ENCODE results near the gene KAZN. TPM values are rescaled to one million over a fixed set of nuclear protein-coding genes. Genes with fewer than 3 reads are reported as not detected.

Gene KAZN
- total RNA-seq, 1 experiment from 2014 or later, result 6.9 TPM

DNA sequence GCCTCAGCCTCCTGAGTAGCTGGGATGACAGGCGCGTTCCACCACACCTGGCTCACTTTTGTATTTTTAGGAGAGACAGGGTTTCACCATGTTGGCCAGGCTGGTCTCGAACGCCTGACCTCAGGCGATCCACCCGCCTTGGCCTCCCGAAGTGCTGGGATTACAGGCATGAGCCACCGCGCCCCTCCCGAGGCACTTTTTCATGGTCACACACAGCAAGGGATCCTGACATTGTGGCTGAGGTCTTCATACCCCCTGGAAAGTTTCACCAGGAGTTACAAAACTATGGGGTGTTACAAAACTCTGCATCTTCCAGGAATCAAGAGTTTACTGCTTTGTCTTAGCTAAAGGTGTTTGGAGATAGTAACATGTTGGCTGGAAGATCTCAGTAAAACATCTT lies 320.8 kb downstream of the KAZN start:
- no peaks in the 10 kb centered on the region for H3K36me3 ChIP-seq (replicated peaks; ENCODE audit: control insufficient read depth, insufficient read depth, low read length)
- DNase-seq, result no peak
- H3K4me3 ChIP-seq (ENCODE audit: insufficient read depth, low read depth, low read length), result no peak overlapping the region
- peaks cover 7% of the 10 kb centered on the region for H3K27me3 ChIP-seq (ENCODE audit: control insufficient read depth, insufficient read depth, low read length)

DNA sequence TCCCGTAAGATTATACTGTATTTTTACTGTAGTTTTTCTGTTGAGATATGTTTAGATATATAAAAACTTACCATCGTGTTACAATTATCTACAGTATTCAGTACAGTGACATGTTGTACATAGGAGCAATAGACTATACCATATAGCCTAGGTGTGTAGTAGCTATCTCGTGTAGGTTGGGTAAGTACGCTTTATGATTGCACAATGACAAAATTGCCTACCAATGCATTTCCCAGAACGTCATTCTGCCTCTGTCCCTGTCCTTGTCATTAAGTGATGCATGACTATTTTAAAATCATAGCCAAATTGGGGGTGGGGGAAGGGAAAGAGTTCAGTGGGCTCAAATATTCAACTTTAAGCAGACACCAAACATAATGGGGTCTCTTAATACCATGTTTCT lies 321.3 kb downstream of the KAZN start:
- Histone ChIP-seq H3K27me3 (ENCODE audit: control insufficient read depth, insufficient read depth, low read length) (peaks cover 10% of the 10 kb centered on the region), H3K36me3 (replicated peaks; ENCODE audit: control insufficient read depth, insufficient read depth, low read length) (no peaks in the 10 kb centered on the region), H3K4me3 (ENCODE audit: insufficient read depth, low read depth, low read length) (no peak overlapping the region)
- DNase-seq, result no peak

DNA sequence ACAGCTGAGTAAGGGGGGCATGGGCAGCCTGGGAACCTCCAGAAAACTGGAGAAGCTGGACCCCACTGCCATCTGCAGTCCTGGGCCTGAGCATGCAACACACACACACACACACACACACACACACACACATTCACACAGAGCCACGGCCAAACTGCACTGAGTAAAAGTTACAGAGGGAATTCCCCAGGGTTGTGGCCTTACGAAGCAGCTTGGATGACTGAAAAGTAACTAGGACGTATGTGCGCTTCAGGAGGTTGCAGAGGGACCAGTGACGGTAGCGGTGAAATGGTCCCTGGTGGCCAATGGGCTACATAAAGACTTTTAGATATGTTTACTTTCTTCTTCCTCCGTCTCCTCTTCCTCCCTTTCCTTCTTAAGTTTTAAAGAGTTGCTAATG lies 322.6 kb downstream of the KAZN start:
- DNase-seq, result no peak
- Histone ChIP-seq H3K27me3 (ENCODE audit: control insufficient read depth, insufficient read depth, low read length) (peaks cover 23% of the 10 kb centered on the region), H3K36me3 (replicated peaks; ENCODE audit: control insufficient read depth, insufficient read depth, low read length) (no peaks in the 10 kb centered on the region), H3K4me3 (ENCODE audit: insufficient read depth, low read depth, low read length) (no peak overlapping the region)

DNA sequence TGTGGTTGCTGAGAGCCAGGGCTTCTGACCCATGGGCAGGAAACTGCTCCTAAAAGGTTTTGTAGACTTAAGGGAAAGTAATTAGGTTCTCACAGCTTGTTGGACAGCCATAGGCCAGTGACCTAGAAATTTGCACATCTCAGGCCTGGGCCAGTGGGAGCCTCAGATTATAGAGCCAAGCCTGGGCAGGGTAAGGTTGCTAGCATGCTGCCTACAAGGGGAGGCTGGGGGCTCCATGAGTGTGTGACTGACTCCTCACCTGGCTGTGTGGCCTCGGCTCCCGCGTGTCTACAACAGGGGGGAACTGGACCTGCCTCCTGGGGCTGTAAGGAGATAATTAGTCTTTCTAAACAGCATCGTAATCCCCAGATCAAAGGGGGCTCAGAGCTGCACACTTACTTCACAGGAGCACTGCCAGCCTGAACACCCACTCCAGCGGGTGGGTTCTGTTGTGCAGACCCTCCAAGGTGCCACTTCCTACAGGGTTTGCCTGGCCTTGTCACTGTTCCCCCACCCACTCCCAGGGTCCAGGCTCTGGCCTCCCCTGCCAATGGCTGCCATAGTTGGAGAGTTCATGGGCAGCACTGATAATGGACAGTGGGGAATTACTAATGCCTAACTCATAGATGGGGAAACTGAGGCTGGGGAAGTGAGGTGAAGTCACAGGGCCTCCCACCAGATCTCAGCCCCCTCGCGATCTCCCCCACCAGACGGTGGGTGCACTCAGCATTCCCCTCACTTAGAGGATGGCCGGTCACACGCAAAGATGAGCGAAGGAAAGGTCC lies 324.6 kb downstream of the KAZN start:
- Histone ChIP-seq H3K4me3 (ENCODE audit: insufficient read depth, low read depth, low read length) (peak overlapping the region; percentile 59), H3K36me3 (replicated peaks; ENCODE audit: control insufficient read depth, insufficient read depth, low read length) (no peaks in the 10 kb centered on the region), H3K27me3 (ENCODE audit: control insufficient read depth, insufficient read depth, low read length) (peaks cover 32% of the 10 kb centered on the region)
- DNase-seq, result no peak

DNA sequence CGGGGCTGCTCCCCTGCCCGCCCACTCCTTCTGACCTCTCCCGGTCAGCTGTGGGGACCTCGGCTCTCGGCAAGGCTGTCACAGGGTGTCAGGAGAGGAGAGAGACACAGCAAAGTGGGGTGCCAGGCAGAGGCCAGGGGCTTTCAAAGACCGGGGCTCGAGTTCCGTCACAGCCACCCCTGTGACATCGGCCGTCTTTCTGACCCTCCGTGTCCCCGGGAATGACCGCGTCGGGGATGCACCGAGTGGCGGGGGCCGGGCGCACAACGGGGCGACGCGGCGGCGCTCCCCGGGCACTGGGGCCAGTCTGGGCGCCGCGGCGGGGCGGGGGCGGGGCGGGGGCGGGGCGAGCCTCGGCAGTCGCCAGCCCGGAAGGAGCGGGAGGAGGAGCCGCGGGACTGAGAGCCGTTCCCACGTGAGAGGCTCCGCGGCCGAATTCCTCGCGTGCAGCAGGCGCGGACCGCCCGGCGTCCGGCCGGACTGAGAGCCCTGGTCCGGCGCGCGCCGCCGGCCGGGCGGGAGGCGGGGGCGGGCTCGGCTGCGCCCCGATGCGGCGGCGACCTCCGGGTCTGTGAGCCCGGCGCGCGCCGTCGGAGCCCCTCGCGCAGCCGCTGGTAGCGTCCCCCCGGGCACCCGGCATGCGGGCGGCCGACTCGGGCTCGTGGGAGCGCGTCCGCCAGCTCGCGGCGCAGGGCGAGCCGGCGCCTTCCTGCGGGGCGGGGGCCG lies 325.4 kb downstream of the KAZN start:
- Histone ChIP-seq H3K36me3 (replicated peaks; ENCODE audit: control insufficient read depth, insufficient read depth, low read length) (no peaks in the 10 kb centered on the region), H3K27me3 (ENCODE audit: control insufficient read depth, insufficient read depth, low read length) (peaks cover 32% of the 10 kb centered on the region), H3K4me3 (ENCODE audit: insufficient read depth, low read depth, low read length) (peak overlapping the region; percentile 59)
- DNase-seq, result peak; percentile 96

DNA sequence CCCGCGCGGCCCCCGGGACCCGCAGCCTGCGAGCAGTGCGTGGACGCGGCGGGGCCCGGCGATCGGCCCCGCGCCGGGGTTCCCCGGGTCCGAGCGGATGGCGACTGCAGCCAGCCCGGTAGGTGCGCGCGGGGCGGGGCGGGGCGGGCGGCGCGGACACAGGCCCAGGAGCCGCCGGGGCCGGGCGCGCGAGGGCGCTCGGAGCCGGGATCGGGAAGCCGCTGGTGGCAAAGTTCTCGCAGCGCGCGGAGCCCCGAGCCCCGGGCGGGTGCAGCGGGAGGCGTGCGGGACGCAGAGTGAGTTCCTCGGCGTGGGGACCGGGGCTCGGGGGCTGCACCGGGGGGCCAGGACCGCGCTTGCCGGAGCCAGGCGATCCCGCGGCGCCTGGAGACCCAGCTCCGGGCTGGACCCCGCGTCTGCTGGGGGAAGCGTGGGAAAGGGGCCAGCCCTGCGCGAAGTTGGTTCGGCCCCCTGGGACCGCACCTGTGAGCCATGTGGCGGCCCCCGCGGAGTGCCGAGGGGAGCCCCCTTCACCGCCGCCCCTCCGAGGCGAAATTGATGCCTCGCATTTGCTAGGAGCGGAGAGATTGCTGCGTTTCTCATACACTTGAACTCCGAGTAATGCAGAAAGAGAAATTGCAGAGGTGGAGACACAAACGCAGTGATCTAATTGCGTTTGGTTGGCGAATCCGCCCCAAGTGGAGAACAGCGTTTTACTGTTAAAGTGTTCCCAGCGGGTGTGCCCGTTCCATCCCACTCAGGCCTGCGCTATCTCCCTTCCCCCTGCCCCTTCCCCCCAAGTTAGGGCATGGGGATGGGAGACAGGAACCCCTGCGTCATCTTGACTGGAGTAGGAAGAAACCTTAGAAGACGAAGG lies 326.2 kb downstream of the KAZN start:
- DNase-seq, result peak; percentile 90
- Histone ChIP-seq H3K27me3 (ENCODE audit: control insufficient read depth, insufficient read depth, low read length) (peaks cover 32% of the 10 kb centered on the region), H3K36me3 (replicated peaks; ENCODE audit: control insufficient read depth, insufficient read depth, low read length) (no peaks in the 10 kb centered on the region), H3K4me3 (ENCODE audit: insufficient read depth, low read depth, low read length) (peak overlapping the region; percentile 59)

DNA sequence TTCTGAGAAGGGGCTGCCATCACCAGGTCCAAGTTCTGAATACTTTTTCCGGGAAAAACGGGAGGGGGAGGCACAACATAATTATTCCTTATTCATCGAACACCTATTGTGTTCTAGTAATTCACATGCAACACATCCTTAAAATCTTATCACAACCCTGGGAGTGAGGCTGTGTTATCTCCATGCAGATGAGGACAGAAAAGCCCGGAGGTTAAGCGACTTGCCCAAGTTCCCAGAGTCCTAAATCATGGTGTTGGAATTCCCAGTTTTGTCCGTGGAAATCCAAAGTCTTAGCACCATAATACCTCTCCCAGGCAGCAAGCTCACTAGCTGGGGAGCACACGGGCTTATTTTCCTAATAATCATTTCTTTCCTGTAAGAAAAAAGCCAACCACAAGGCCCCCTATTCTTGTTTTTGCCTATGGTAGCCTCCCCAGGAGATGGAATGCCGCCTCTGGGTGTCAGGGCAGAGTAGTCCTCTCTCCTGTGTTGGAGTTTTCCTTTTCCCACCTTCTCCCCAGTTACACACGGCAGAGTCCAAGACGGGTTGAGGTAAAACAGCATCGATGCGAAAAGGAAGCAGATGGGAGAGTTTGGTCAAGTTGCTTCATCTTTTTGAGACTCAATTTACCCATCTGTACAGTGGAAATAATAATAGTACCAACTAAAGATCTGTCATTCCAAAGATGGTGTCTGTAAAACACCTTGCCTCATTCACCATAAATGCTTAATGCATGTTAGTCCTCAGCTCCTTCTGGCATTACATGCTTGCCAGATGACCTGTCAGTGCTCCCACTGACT lies 327.1 kb downstream of the KAZN start:
- Histone ChIP-seq H3K27me3 (ENCODE audit: control insufficient read depth, insufficient read depth, low read length) (peaks cover 32% of the 10 kb centered on the region), H3K4me3 (ENCODE audit: insufficient read depth, low read depth, low read length) (no peak overlapping the region; the same call in 1 of the 2 replicates), H3K36me3 (replicated peaks; ENCODE audit: control insufficient read depth, insufficient read depth, low read length) (no peaks in the 10 kb centered on the region)
- DNase-seq, result no peak

DNA sequence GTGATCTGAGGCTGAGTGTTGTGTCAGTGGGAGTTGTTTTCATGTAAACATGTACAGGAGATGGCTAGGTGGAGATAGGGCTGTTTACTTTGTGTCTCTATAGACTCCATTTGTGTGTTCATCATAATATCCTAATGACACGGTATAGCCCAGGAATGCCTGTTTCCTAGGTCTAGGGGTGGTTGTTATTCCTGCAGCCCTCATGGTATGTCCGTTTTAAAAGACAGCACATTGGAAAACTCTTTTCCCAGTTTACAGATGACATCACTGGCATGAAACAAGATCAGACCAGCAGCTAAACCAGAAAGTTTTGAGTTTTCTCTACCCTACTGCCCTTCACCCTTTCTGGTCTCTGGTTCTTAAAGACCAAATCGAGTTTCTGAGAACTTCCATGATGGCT lies 327.7 kb downstream of the KAZN start:
- H3K4me3 ChIP-seq (ENCODE audit: insufficient read depth, low read depth, low read length), result no peak overlapping the region
- no peaks in the 10 kb centered on the region for H3K36me3 ChIP-seq (replicated peaks; ENCODE audit: control insufficient read depth, insufficient read depth, low read length)
- DNase-seq, result no peak
- H3K27me3 ChIP-seq (ENCODE audit: control insufficient read depth, insufficient read depth, low read length), result peaks cover 32% of the 10 kb centered on the region

DNA sequence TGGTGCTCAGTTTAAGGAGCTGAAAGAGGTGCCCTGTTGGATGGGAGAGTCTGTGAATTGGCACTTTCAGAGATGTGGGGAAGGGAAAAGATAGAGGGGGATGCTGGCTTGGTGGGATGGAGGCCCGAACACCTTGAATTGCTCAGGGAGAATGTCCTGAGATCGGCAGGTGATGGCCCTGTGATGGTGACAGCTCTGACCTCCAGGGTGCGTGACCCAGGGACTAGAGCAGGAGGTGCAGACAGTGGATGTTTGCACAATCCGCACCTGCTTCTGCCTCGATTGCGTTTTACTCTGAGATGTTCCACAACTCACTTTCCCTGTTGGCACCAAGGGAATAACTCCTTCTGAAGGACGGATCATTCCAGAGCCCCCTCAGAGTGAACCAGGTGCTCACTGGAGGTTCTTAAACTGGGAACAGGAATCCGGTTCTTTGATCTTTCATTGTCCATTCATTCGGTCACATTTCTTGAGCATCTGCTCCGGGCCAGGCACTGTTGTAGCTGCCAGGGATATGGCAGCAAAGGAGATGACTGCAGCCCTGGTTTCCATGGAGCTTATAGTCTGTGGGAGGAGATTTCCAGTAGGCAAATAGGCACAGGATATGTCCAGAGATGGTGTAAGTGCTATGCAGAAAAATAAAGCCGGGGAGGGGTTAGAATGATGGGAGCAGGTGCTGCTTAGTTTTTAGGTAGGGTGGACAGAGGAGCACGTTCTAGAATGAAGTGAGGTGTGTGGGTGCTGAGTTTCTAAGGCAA lies 328.5 kb downstream of the KAZN start:
- no peak overlapping the region for H3K4me3 ChIP-seq (ENCODE audit: insufficient read depth, low read depth, low read length)
- H3K27me3 ChIP-seq (ENCODE audit: control insufficient read depth, insufficient read depth, low read length), result peaks cover 32% of the 10 kb centered on the region
- no peaks in the 10 kb centered on the region for H3K36me3 ChIP-seq (replicated peaks; ENCODE audit: control insufficient read depth, insufficient read depth, low read length)
- no peak for DNase-seq

DNA sequence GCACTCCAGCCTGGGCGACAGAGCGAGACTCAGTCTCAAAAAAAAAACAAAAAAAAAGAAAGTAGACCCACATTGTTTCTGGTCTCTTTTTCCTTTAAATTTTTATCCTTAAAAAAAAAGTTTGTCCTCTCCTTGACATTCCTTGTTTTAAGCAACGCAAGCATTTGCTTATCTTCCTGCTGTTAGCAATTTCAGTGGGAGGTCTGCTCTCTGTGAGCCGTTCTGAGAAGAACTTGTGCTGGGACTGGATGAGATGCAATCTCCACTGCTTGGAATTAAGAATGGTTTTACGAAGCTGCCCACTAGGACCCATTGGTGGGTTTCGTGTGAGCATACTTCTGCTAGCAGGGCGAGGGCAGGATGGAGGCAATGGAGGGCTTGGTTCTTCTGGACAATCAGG lies 329.9 kb downstream of the KAZN start:
- H3K36me3 ChIP-seq (replicated peaks; ENCODE audit: control insufficient read depth, insufficient read depth, low read length), result no peaks in the 10 kb centered on the region
- H3K27me3 ChIP-seq (ENCODE audit: control insufficient read depth, insufficient read depth, low read length), result peaks cover 29% of the 10 kb centered on the region
- DNase-seq, result no peak
- H3K4me3 ChIP-seq (ENCODE audit: insufficient read depth, low read depth, low read length), result no peak overlapping the region

DNA sequence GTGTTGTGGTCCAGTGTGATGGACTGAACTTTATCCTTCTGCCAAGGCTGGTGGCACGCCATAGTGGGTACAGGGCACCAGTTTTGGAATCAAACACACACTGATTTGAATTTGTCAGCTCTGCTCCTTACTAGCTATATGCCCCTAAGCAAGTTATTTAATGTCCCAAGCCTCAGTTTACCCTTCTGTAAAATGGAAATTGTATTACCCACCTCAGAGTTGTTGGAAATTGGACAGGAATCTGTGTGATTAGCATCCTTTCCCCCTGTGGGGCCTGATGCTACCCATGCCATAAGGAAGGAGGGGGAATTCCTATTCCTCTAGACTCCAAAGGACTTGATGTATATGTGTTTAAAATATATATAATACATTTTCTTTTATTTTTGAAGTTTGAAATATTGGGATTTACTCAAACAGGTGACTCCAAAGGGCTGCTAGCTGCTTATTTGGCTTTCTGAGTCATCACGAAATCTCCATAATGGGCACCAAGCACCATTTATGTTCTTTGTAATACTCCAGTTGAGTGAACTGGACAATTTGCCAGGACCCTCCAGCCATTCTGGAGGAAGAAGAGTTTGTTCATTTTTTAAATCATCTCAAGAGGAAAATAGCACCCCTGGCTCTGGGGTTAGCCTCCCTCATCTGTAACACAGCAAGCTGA lies 330.5 kb downstream of the KAZN start:
- no peak overlapping the region for H3K4me3 ChIP-seq (ENCODE audit: insufficient read depth, low read depth, low read length)
- no peaks in the 10 kb centered on the region for H3K36me3 ChIP-seq (replicated peaks; ENCODE audit: control insufficient read depth, insufficient read depth, low read length)
- peaks cover 25% of the 10 kb centered on the region for H3K27me3 ChIP-seq (ENCODE audit: control insufficient read depth, insufficient read depth, low read length)
- DNase-seq, result no peak

DNA sequence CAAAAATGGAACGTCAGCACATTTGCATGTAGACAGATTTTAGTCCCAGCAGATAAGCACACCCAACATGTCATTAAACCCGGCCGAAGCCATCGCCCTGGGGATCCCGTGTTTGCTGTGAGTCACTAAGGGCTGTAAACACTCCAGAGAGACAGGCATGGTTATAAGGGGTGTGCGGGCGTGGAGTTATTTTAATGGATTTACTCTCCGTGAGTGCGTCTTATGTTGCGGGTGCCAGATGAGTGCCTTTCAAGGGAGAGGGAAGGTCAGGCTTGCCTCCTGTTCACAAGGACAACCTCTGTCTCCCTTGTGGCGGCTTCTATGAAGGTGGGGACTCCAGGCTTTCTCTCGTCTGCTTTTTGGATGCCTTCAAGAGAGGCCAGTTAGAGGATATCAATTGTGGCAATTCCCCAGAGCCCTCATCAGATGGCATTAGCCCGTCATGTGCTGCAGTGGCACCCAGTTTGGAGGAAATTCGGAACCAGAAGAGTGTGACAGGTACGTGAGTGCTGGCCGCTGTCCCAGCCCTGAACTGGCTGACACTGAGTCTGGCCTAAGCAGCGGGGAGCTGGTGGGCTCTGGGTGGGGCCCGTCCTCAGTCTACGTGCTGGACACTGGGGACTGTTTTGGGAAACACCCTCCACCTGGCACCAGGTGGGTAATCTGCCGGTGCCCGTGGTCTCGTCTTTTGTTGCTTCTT lies 331.2 kb downstream of the KAZN start:
- Histone ChIP-seq H3K4me3 (ENCODE audit: insufficient read depth, low read depth, low read length) (no peak overlapping the region), H3K27me3 (ENCODE audit: control insufficient read depth, insufficient read depth, low read length) (peaks cover 23% of the 10 kb centered on the region), H3K36me3 (replicated peaks; ENCODE audit: control insufficient read depth, insufficient read depth, low read length) (no peaks in the 10 kb centered on the region)
- no peak for DNase-seq
